ENCODE data around the gene RIN3.
"Not testable (repeated sequence)": the region's sequence is repeated elsewhere in the genome, so short reads cannot be mapped to it uniquely, and the experiment has no call there.

Gene RIN3

GRCh38 chr14:92670160-92670559, 156.6 kb downstream of the RIN3 start:
- DNase-seq (ENCODE audit: low read depth, low spot score), result no peak

GRCh38 chr14:92670643-92671366, 157.2 kb downstream of the RIN3 start:
- no peak for DNase-seq (ENCODE audit: low read depth, low spot score)

- DNase-seq (ENCODE audit: low read depth, low spot score), result no peak
Observed at GRCh38 chr14:92673601-92674150, 160.1 kb downstream of the RIN3 start.

GRCh38 chr14:92675421-92675820, 161.8 kb downstream of the RIN3 start:
- DNase-seq (ENCODE audit: low read depth, low spot score), result no peak

GRCh38 chr14:92675976-92676375, 162.4 kb downstream of the RIN3 start:
- no peak for DNase-seq (ENCODE audit: low read depth, low spot score)

GRCh38 chr14:92676403-92677086, 163.0 kb downstream of the RIN3 start:
- no peak for DNase-seq (ENCODE audit: low read depth, low spot score)

- peak; percentile 32 for DNase-seq (ENCODE audit: low read depth, low spot score)
Observed at GRCh38 chr14:92677087-92677668, 163.6 kb downstream of the RIN3 start.

GRCh38 chr14:92677955-92678354, 164.4 kb downstream of the RIN3 start:
- DNase-seq (ENCODE audit: low read depth, low spot score), result no peak

- no peak for DNase-seq (ENCODE audit: low read depth, low spot score)
Observed at GRCh38 chr14:92678766-92679165, 165.2 kb downstream of the RIN3 start.

- no peak for DNase-seq (ENCODE audit: low read depth, low spot score)
Observed at GRCh38 chr14:92679246-92679645, 165.7 kb downstream of the RIN3 start.

- DNase-seq (ENCODE audit: low read depth, low spot score), result not testable (repeated sequence)
Observed at GRCh38 chr14:92680330-92680729, 166.7 kb downstream of the RIN3 start.

- DNase-seq (ENCODE audit: low read depth, low spot score), result peak; percentile 57
Observed at GRCh38 chr14:92680781-92681650, 167.4 kb downstream of the RIN3 start.

GRCh38 chr14:92683041-92683440, 169.5 kb downstream of the RIN3 start:
- DNase-seq (ENCODE audit: low read depth, low spot score), result no peak

GRCh38 chr14:92684801-92685560, 171.4 kb downstream of the RIN3 start:
- no peak for DNase-seq (ENCODE audit: low read depth, low spot score)

- no peak for DNase-seq (ENCODE audit: low read depth, low spot score)
Observed at GRCh38 chr14:92685784-92686355, 172.3 kb downstream of the RIN3 start.

- no peak for DNase-seq (ENCODE audit: low read depth, low spot score)
Observed at GRCh38 chr14:92686411-92686899, 172.9 kb downstream of the RIN3 start.

GRCh38 chr14:92686900-92687427, 173.4 kb downstream of the RIN3 start:
- no peak for DNase-seq (ENCODE audit: low read depth, low spot score)

GRCh38 chr14:92687681-92688433, 174.3 kb downstream of the RIN3 start:
- no peak for DNase-seq (ENCODE audit: low read depth, low spot score)
